K562 (cell line): Measurements from ENCODE around the gene C3. TPM values are rescaled to one million over a fixed set of nuclear protein-coding genes. Genes with fewer than 3 reads are reported as not detected.

Experiments
- ATF1 ChIP-seq, 2 experiments: fragments of 450-650 bp in 1 of 2; IDR thresholded peaks; 2 replicates each; pipeline ENCODE4 v1.6.1; 2016; ENCODE audit warnings: missing compliant biosample characterization in 1 of 2, missing genetic modification characterization in 1 of 2
- CAMTA2 ChIP-seq: fragments of 250-450 bp; sonication (Bioruptor Pico); conservative IDR thresholded peaks from 2 replicates; pipeline ENCODE4 v1.5.1; 2022
- CREB1 ChIP-seq, 2 experiments: sonication (generic) in 1 of 2; formaldehyde crosslinking in 1 of 2; IDR thresholded peaks; 2 replicates each; pipeline versions ENCODE4 v1.6.1 to v1.8.0; 2012 to 2022; ENCODE audit warnings: inconsistent platforms in 1 of 2, mild to moderate bottlenecking in 1 of 2, missing genetic modification reagents in 1 of 2, moderate library complexity in 1 of 2
- HDAC1 ChIP-seq, 2 experiments: fragments of 450-650 bp; IDR thresholded peaks; 2 replicates each; pipeline ENCODE4 v1.6.1; 2016 to 2017; ENCODE audit warnings: inconsistent platforms in 1 of 2, mild to moderate bottlenecking in 1 of 2, moderate library complexity in 1 of 2
- KAT7 ChIP-seq: sonication (generic); formaldehyde crosslinking; IDR thresholded peaks from 2 replicates; pipeline ENCODE4 v1.8.0; 2022; ENCODE audit warnings: missing genetic modification reagents, mild to moderate bottlenecking, borderline replicate concordance
- MCM5 ChIP-seq: fragments of 450-650 bp; IDR thresholded peaks from 2 replicates; pipeline ENCODE4 v1.6.1; 2016; ENCODE audit warnings: low read depth
- NR3C1 ChIP-seq: sonication (generic); formaldehyde crosslinking; IDR thresholded peaks from 2 replicates; pipeline ENCODE4 v1.8.1; 2022; ENCODE audit warnings: missing genetic modification reagents
- PHF20 ChIP-seq: fragments of 450-650 bp; IDR thresholded peaks from 2 replicates; pipeline ENCODE4 v1.6.1; 2018; ENCODE audit not compliant: partially characterized antibody
- POLR2AphosphoS5 ChIP-seq: IDR thresholded peaks from 2 replicates; pipeline ENCODE4 v1.6.1; 2011; ENCODE audit warnings: mild to moderate bottlenecking, low read depth, low read length, moderate library complexity; ENCODE audit not compliant: control insufficient read depth, insufficient read depth
- PTTG1 ChIP-seq: fragments of 450-650 bp; IDR thresholded peaks from 2 replicates; pipeline ENCODE4 v1.6.1; 2016; ENCODE audit warnings: low read depth, mild to moderate bottlenecking, missing genetic modification characterization, missing compliant biosample characterization
- RAD21 ChIP-seq, 2 experiments: fragments of 250-450 bp in 1 of 2; fragments of 450-650 bp in 1 of 2; sonication (Bioruptor Pico) in 1 of 2; formaldehyde crosslinking in 1 of 2; IDR thresholded peaks in 1 of 2; conservative IDR thresholded peaks in 1 of 2; 2 replicates each; pipeline versions ENCODE4 v1.4.0 to v1.8.0; 2020 to 2022; ENCODE audit warnings: mild to moderate bottlenecking in 2 of 2, moderate library complexity in 1 of 2
- SMARCA5 ChIP-seq: fragments of 450-650 bp; IDR thresholded peaks from 2 replicates; pipeline ENCODE4 v1.6.1; 2016
- SMC3 ChIP-seq: conservative IDR thresholded peaks from 2 replicates; pipeline ENCODE4 v1.6.1; 2011; ENCODE audit warnings: low read depth, low read length, improper control_type of control experiment; ENCODE audit not compliant: insufficient read depth
- SNIP1 ChIP-seq: fragments of 450-650 bp; IDR thresholded peaks from 2 replicates; pipeline ENCODE4 v1.7.1; 2017; ENCODE audit warnings: low read depth, mild to moderate bottlenecking
- TEAD1 ChIP-seq, 2 experiments: fragments of 450-650 bp in 1 of 2; sonication (generic) in 1 of 2; formaldehyde crosslinking; IDR thresholded peaks; 2 replicates each; pipeline versions ENCODE4 v1.4.0 to v1.8.0; 2020 to 2022; ENCODE audit warnings: mild to moderate bottlenecking in 2 of 2, missing genetic modification reagents in 1 of 2
- ZNF407 ChIP-seq: fragments of 450-650 bp; IDR thresholded peaks from 2 replicates; pipeline ENCODE4 v1.6.1; 2016; ENCODE audit warnings: low read depth
- ZNF507 ChIP-seq: conservative IDR thresholded peaks from 2 replicates; pipeline ENCODE4 v1.6.1; 2017; ENCODE audit warnings: missing genetic modification characterization, missing compliant biosample characterization
- ZNF740 ChIP-seq, 3 experiments: fragments of 200-800 bp in 1 of 3; sonication (Bioruptor generic) in 1 of 3; sonication (generic) in 1 of 3; formaldehyde crosslinking in 1 of 3; IDR thresholded peaks; 2 replicates each; pipeline versions ENCODE4 v1.6.1 to v1.8.0; 2016 to 2022; ENCODE audit warnings: mild to moderate bottlenecking in 2 of 3, missing compliant biosample characterization in 2 of 3, missing genetic modification characterization in 2 of 3, missing genetic modification reagents in 1 of 3
- polyA plus RNA-seq, 8 experiments: library from polyadenylated mRNA; depleted of rRNA in 4 of 8; stranded (reverse) in 5 of 8; unstranded in 3 of 8; fragments of >200 nt; fragmentation: Nextera tagmentation in 2 of 8; fragmentation: Illumina TruSeq in 1 of 8; extraction: Ambion mirVana in 2 of 8; extraction: Trizol in 1 of 8; gene quantifications; 2 replicates each; pipeline versions ENCODE4 v1.2.1 to v1.2.3, GENCODE V29; 2011 to 2014; ENCODE audit warnings: inconsistent platforms in 1 of 8, missing spikeins in 1 of 8
- total RNA-seq, 7 experiments: library from RNA; depleted of rRNA in 6 of 7; stranded (reverse); fragments of >200 nt in 6 of 7; fragmentation: Illumina TruSeq in 2 of 7; extraction: Trizol in 2 of 7; gene quantifications; 2 replicates each; pipeline versions ENCODE4 v1.2.1 to v1.2.3, GENCODE V29; 2011 to 2021; ENCODE audit warnings: low replicate concordance in 1 of 7

Gene C3
- total and polyA plus RNA-seq, 9 of the 15 experiments (the other 6 are each of a cell fraction or from before 2014, with no cell fraction given): 0.59 to 10.6 (median 2.2) TPM

GRCh38 chr19:6717441-6717971 is 2.9 kb downstream of the C3 start (continued):
- no peak for TF ChIP-seq NR3C1 (CRISPR knock-in tag)
- no peak for TF ChIP-seq POLR2AphosphoS5
- TF ChIP-seq ZNF407: peak; percentile 63; the same call in 1 of the 2 replicates
- no peak for TF ChIP-seq ZNF507 (tag)
- TF ChIP-seq ATF1 (CRISPR knock-in tag; IDR thresholded peaks at IDR 0.05): no peak
- TF ChIP-seq ATF1 (tag; IDR thresholded peaks at IDR 0.05): peak; percentile 56; the same call in 1 of the 2 replicates
- peak in 1 of 2 experiments; percentile 91; a peak in 2 of 4 replicates for TF ChIP-seq TEAD1 (CRISPR knock-in tag; IDR thresholded peaks at IDR 0.05)
- peak; percentile 78; the same call in 1 of the 2 replicates for TF ChIP-seq KAT7 (CRISPR knock-in tag)
- TF ChIP-seq PHF20: peak; percentile 98
- TF ChIP-seq CAMTA2 (CRISPR knock-in tag): no peak
- TF ChIP-seq HDAC1 (IDR thresholded peaks at IDR 0.05): peak in 1 of 2 experiments; percentile 92; a peak in 2 of 4 replicates
- TF ChIP-seq ZNF740 (CRISPR knock-in tag; IDR thresholded peaks at IDR 0.05): peak; percentile 82
- TF ChIP-seq ZNF740 (tag; IDR thresholded peaks at IDR 0.05): no peak
- no peak for TF ChIP-seq CREB1 (IDR thresholded peaks at IDR 0.05)
- TF ChIP-seq CREB1 (CRISPR knock-in tag; IDR thresholded peaks at IDR 0.05): peak; percentile 82
- no peak for TF ChIP-seq SMC3
- peak; percentile 68; the same call in 1 of the 2 replicates for TF ChIP-seq SNIP1
- no peak for TF ChIP-seq MCM5
- TF ChIP-seq SMARCA5: peak; percentile 99
- TF ChIP-seq RAD21 (CRISPR knock-in tag; conservative IDR thresholded peaks at IDR 0.05 in 1 of 2, IDR thresholded peaks at IDR 0.05 in 1 of 2): no peak
- TF ChIP-seq PTTG1 (tag): no peak
